Gastroesophageal sphincter (tissue), 4 donors: Measurements from ENCODE around the gene INAFM2. TPM values are rescaled to one million over a fixed set of nuclear protein-coding genes. Genes with fewer than 3 reads are reported as not detected.

Source experiments
- ATAC-seq: fragments of 150-250 bp; one replicate; pipeline ENCODE4 v1.9.1; 2016; ENCODE audit warnings: mild to moderate bottlenecking, moderate library complexity
- H3K27ac ChIP-seq, 4 donors: fragments of 200-600 bp; sonication (generic) in 3 of 4; 1 replicate in 3 of 4; 2 replicates in 1 of 4; pipeline ENCODE4 v1.5.1; 2016 to 2019
- H3K27me3 ChIP-seq: fragments of 200-600 bp; sonication (generic); one replicate; pipeline ENCODE4 v1.5.1; 2019
- H3K36me3 ChIP-seq, 2 donors: fragments of 200-600 bp; sonication (generic); one replicate each; pipeline ENCODE4 v1.5.1; 2019; ENCODE audit warnings: control low read depth in 1 of 2
- H3K4me1 ChIP-seq, 3 donors: fragments of 200-600 bp; sonication (generic); 1 replicate in 2 of 3; 2 replicates in 1 of 3; pipeline ENCODE4 v1.5.1; 2016 to 2019; ENCODE audit warnings: control low read depth in 2 of 3
- H3K4me3 ChIP-seq, 2 donors: fragments of 200-600 bp; sonication (generic); one replicate each; pipeline ENCODE4 v1.5.1; 2019; ENCODE audit warnings: mild to moderate bottlenecking in 1 of 2, moderate library complexity in 1 of 2
- H3K9me3 ChIP-seq, 3 donors: fragments of 200-600 bp; sonication (generic); one replicate each; pipeline ENCODE4 v1.5.1; 2017 to 2019; ENCODE audit warnings: control low read depth in 2 of 3
- EP300 ChIP-seq: sonication (generic); formaldehyde crosslinking; IDR thresholded peaks from one replicate; pipeline ENCODE4 v1.6.1; 2017; ENCODE audit warnings: antibody characterized with exemption, mild to moderate bottlenecking
- POLR2A ChIP-seq, 2 donors: fragments of 450-650 bp; IDR thresholded peaks; one replicate each; pipeline ENCODE4 v1.6.1; 2017; ENCODE audit warnings: antibody characterized with exemption in 2 of 2, mild to moderate bottlenecking in 2 of 2, moderate library complexity in 1 of 2
- POLR2AphosphoS5 ChIP-seq: sonication (generic); formaldehyde crosslinking; IDR thresholded peaks from one replicate; pipeline ENCODE4 v1.6.1; 2017; ENCODE audit warnings: antibody characterized with exemption
- WGBS, 2 donors: methylation state at CpG; one replicate each; pipeline ENCODE4 v1.1.5; 2018; ENCODE audit warnings: low coverage in 1 of 2; 5-methylcytosine and 5-hydroxymethylcytosine counted together
- total RNA-seq, 4 donors: library from RNA; depleted of rRNA; stranded (reverse); fragments of >200 nt; gene quantifications; one replicate each; pipeline ENCODE4 v1.1.0, GENCODE V29; 2016
- TF ChIP-seq, protein P1 (sequence below), 4 experiments: fragments of 200-600 bp in 2 of 4; fragments of 450-650 bp in 2 of 4; sonication (generic) in 1 of 4; IDR thresholded peaks; one replicate each; pipeline ENCODE4 v1.5.1; 2017 to 2019; ENCODE audit warnings: antibody characterized with exemption in 4 of 4, mild to moderate bottlenecking in 2 of 4, moderate library complexity in 2 of 4

INAFM2 gene
- total RNA-seq, 4 donors from 2014 or later = 27.3 to 66.6 (median 37.5) TPM

GRCh38 chr15:40306908-40307307 lies 16.6 kb upstream of the INAFM2 start:
- H3K36me3 ChIP-seq = no peaks in the 10 kb centered on the region
- H3K4me3 ChIP-seq = peak overlapping the region in 1 of 2 donors; percentile 40
- TF ChIP-seq POLR2A (IDR thresholded peaks at IDR 0.05) (no peak), POLR2AphosphoS5 (no peak), EP300 (no peak)
- TF ChIP-seq, protein P1, sequence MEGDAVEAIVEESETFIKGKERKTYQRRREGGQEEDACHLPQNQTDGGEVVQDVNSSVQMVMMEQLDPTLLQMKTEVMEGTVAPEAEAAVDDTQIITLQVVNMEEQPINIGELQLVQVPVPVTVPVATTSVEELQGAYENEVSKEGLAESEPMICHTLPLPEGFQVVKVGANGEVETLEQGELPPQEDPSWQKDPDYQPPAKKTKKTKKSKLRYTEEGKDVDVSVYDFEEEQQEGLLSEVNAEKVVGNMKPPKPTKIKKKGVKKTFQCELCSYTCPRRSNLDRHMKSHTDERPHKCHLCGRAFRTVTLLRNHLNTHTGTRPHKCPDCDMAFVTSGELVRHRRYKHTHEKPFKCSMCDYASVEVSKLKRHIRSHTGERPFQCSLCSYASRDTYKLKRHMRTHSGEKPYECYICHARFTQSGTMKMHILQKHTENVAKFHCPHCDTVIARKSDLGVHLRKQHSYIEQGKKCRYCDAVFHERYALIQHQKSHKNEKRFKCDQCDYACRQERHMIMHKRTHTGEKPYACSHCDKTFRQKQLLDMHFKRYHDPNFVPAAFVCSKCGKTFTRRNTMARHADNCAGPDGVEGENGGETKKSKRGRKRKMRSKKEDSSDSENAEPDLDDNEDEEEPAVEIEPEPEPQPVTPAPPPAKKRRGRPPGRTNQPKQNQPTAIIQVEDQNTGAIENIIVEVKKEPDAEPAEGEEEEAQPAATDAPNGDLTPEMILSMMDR (IDR thresholded peaks at IDR 0.05) = no peak
- peak overlapping the region in 1 of 4 donors; percentile 65 for H3K27ac ChIP-seq
- H3K27me3 ChIP-seq = peaks cover 14% of the 10 kb centered on the region
- ATAC-seq = no peak
- no CpG with 5 or more reads among the region's 7 CpGs for WGBS, 2 donors
- no peaks in the 10 kb centered on the region for H3K9me3 ChIP-seq
- peaks cover 0 to 10% (median 0%) of the 10 kb centered on the region in 3 donors for H3K4me1 ChIP-seq

DNA sequence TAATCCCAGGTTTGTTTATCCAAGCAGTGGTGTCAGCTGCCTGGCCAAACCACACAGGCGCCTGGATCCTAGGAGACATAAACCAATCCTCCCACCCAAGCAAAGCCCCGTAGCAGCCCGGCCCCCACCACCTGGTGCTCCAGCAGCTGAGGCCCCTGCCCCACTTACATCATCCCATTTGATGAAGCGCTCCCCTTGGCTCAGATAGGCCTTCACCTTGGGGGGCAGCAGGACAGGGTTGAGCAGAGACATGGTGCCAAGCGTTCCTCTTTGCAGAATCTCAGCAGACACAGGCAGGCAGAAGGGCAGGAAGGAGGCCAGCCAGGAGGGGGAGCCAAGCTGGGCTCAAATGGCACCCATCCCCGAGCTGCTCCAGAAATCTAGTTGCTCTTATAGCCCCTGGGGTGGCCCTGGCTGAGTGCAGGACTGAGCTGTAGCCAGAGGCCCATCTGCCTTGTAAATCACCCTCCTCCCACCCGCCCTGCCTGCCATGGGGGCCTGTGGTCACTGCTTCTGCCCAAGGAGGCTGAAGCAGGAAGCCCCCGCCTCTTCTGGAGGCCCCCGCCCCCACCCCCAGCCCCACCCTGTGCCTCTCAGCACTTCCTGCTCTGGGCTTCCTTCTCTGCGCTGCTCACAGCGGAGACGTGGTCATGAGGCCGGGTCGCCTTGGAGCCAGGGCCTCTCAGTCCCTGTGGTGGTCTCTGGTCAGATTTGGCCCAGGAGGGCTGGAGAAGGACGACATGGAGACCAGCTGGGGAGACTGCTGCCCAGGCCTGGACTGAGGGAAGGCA lies 15.9 kb upstream of the INAFM2 start, which contains the start of gene PLCB2:
TSS of gene PLCB2 (minus strand) at position 515 of the 791 bp plus-strand sequence. CDS start at position 252, 263 bp downstream.
- H3K4me1 ChIP-seq = peaks cover 0 to 10% (median 0%) of the 10 kb centered on the region in 3 donors
- TF ChIP-seq, protein P1 (IDR thresholded peaks at IDR 0.05) = no peak
- WGBS, 2 donors = 54 to 60% methylated on average over 1 to 4 of the region's 15 CpGs
- peak within 1 kb of the TSS in 2 of 4 donors; percentile 14 to 65 for H3K27ac ChIP-seq
- ATAC-seq = peak; percentile 55
- H3K9me3 ChIP-seq = no peaks in the 10 kb centered on the region
- peak within 1 kb of the TSS in 1 of 2 donors; percentile 40 for H3K4me3 ChIP-seq
- H3K27me3 ChIP-seq = peaks cover 10% of the 10 kb centered on the region
- H3K36me3 ChIP-seq = no peaks in the 10 kb centered on the region

DNA sequence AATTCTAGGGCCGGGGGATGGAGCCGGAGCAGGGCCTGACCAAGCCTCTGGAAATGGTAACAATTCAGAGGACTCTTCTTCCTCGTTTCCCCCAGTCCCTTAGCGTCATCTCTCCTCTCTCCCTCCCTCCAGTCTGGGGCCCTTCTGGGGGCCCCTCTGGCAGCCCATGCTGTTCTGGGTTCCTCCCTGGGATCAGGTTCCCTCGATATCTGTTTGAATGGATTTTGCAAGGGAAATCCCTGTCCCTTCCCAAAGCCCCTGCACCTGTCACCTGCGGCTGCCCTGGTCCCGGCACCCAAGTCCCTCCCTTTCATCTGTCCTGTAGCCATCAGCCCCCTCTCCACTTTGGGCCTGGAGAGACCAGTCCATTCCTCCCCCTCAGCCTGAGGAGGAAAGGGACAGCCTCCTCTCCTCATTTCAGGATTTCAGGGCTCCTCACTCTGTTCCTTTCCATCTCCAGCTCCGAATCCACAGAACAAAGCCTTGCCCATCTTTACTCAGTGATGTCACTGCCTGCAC lies 14.1 kb upstream of the INAFM2 start:
- TF ChIP-seq, protein P1 (IDR thresholded peaks at IDR 0.05) = no peak
- TF ChIP-seq POLR2AphosphoS5 = no peak
- no peak for TF ChIP-seq EP300
- TF ChIP-seq POLR2A (IDR thresholded peaks at IDR 0.05) = no peak
- Histone ChIP-seq H3K36me3 (no peaks in the 10 kb centered on the region), H3K4me1 (peaks cover 0 to 10% (median 0%) of the 10 kb centered on the region in 3 donors), H3K27ac (no peak overlapping the region), H3K4me3 (no peak overlapping the region), H3K27me3 (no peaks in the 10 kb centered on the region), H3K9me3 (no peaks in the 10 kb centered on the region)
- 75 to 94% methylated on average over 3 to 7 of the region's 8 CpGs for WGBS, 2 donors
- ATAC-seq = no peak

DNA sequence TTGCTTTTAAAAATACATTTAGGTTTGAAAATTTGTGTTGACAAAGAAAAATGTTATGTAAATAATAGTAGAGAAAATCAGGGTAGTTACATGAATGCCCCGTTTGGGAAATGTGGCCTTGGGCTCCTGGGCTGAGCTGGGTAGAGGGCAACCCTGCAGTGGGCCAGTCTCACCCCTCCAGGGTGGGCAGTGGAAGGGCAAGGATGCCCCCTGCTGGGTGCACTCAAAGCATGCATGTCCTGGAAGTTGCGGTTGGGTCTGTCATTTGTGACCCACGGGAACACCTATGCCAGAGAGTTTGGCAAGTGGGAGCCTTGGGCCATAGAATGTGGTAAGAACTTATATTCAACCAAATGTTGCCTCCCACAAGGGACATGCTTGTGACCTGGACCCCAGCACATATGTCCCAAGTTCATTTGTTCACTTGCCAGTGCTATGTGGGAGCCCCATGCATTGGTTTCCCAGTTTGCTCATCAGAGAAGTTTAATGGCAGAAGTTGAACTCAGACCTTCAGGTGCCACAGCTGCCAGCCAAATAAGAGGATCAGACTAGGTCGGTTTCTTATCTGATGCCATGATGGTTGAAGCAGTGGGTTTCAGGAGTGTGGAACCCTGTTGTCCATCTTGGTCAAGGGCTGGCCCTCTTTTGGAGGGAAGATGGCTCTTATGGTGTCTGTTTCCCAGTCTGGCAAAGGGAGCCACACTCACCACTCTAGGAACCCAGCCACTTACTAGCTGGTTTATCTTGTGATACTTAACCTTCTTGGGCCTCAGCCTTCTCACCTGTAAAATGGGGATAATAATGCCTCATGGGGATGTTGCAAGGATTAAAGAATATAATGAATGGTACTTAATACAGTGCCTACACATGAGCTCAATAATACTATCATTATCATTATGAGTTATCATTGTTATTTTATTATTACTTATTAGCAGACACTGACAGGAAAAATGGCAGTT lies 13.2 kb upstream of the INAFM2 start:
- Histone ChIP-seq H3K27me3 (no peaks in the 10 kb centered on the region), H3K9me3 (no peaks in the 10 kb centered on the region), H3K4me3 (no peak overlapping the region), H3K4me1 (peaks cover 0 to 10% (median 0%) of the 10 kb centered on the region in 3 donors), H3K27ac (no peak overlapping the region), H3K36me3 (no peaks in the 10 kb centered on the region)
- WGBS, 2 donors = 17% methylated on average over 1 of the region's 4 CpGs; no CpG with 5 or more reads in 1 of the 2 donors
- no peak for TF ChIP-seq EP300
- TF ChIP-seq, protein P1 (IDR thresholded peaks at IDR 0.05) = peak in 3 of 4 experiments; percentile 53 to 72 (median 57)
- no peak for ATAC-seq
